ENCODE data around the gene PRSS38. TPM values are rescaled to one million over a fixed set of nuclear protein-coding genes. Genes with fewer than 3 reads are reported as not detected.

The PRSS38 gene
- total and polyA plus RNA-seq, 2 donors: not detected

DNA sequence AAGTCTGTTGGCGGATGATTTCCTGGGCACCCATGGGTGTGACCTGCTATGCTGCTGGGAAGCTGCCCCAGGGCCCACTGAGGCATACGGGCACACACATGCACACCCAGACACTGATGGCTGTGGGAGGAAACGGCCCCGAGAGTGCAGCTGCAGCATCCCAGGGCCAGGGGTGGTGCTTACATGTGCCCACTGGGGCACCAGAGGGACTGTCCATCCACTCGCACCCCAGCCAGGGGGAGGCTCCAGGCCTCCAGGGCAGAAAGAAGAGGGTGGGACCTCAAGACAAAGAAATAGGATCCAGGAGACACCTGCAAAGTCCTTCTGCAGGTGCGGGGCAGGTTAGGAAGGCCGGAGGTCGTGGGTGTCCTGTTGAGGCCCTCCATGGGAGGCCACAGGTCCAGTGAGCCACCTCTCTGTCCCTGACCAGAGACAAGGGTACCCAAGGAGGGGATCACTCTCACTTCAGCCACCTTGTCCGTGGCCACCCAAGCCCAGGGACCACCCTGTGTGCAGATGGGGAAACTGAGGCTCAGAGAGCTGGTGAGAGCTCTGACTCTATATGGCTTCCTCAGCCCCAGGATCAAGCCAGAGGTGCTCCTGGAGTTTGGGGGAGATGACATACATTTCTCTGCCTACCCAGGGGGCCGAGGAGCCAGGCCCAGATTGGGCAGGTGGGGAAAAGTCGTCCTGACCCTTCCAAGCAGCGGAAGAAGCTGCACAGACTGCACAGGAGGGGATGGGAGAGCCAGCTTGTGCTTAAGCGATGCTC, 75.2 kb downstream of the PRSS38 start:
- Histone ChIP-seq H3K36me3 (ENCODE audit: control insufficient read depth in 2 of 2, insufficient read depth in 2 of 2, low read length in 1 of 2) (no peaks in the 10 kb centered on the region), H3K27ac (ENCODE audit: low read depth in 1 of 2, low read length in 1 of 2) (no peak overlapping the region), H3K9me3 (ENCODE audit: control insufficient read depth in 2 of 2, insufficient read depth in 1 of 2, low read length in 1 of 2) (no peaks in the 10 kb centered on the region), H3K27me3 (ENCODE audit: control insufficient read depth in 2 of 2, insufficient read depth in 1 of 2, low read length in 1 of 2) (peaks cover 2 to 39% of the 10 kb centered on the region in 2 donors), H3K4me1 (ENCODE audit: control insufficient read depth in 2 of 2, insufficient read depth in 2 of 2, low read length in 2 of 2) (peaks cover 7 to 25% of the 10 kb centered on the region in 2 donors), H3K4me3 (ENCODE audit: low read length in 2 of 2) (no peak overlapping the region)
- WGBS: 94% methylated on average over 13 of the region's 13 CpGs
- no peak for DNase-seq (ENCODE audit: low read depth in 6 of 9, low spot score in 9 of 9)

DNA sequence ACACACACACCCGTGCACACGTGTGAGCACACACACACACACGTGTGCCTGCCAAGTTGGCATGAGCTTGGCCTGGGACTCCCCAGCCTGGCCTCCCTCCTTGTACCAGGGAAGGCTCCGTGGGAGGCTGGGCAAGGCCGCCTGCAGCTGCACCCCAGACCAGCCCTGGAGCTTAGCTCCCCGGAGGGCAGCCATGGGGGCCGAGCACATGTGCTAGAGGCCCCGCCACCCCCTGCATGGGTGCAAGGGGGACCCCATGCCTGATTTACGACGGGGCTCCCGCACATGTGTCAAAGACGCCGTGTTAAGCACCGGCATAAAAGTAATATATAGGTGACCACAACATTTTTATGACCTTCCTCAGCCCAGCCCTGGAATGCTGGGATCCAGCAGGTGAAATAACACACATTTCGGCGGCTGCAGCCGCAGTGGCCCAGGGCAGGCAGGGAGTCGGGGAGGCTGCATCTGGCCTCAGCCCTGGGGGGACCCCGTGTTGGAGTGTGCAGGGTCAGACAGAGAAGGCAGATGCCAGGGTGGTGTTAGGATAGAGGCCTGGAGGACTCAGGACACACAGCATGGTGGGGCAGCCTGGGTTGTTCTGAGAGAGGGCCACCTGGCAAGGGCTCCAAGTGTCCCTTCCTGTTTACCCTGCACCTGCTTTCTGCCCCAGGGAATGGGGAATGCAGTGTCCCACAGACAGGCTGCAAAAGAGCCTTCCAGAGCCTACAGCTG, 75.9 kb downstream of the PRSS38 start:
- H3K27ac ChIP-seq (ENCODE audit: low read depth in 1 of 2, low read length in 1 of 2): no peak overlapping the region
- no peaks in the 10 kb centered on the region for H3K36me3 ChIP-seq (ENCODE audit: control insufficient read depth in 2 of 2, insufficient read depth in 2 of 2, low read length in 1 of 2)
- no peaks in the 10 kb centered on the region for H3K9me3 ChIP-seq (ENCODE audit: control insufficient read depth in 2 of 2, insufficient read depth in 1 of 2, low read length in 1 of 2)
- H3K4me1 ChIP-seq (ENCODE audit: control insufficient read depth in 2 of 2, insufficient read depth in 2 of 2, low read length in 2 of 2): peaks cover 4 to 17% of the 10 kb centered on the region in 2 donors
- 91% methylated on average over 19 of the region's 19 CpGs for WGBS
- peaks cover under 1 to 31% of the 10 kb centered on the region in 2 donors for H3K27me3 ChIP-seq (ENCODE audit: control insufficient read depth in 2 of 2, insufficient read depth in 1 of 2, low read length in 1 of 2)
- DNase-seq (ENCODE audit: low read depth in 6 of 9, low spot score in 9 of 9): no peak
- no peak overlapping the region for H3K4me3 ChIP-seq (ENCODE audit: low read length in 2 of 2)

DNA sequence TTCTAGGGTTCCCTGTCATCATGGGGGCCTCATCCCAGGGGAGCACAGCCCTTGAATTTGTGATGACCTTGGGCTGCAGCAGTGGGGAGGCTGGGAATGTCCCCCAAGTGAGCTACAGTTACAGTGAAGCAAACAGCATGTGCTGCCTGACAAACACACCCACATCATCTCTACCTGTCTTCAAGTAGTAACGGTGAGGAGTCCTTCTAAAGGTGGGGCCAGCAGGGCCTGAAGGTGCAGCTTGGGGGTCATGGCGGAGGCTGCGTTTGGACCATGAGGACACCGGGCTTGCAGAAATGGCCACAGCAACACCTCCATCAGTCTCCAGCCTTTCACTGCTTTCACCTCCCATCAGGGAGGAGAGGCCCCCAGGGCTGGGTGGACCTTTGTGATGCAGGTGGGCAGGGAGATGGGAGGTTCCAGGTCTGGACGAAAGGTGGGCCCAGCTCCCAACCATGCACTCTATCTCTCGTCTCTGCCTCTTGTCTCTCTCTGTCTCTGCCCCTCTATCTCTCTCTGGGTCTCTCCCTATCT, 76.5 kb downstream of the PRSS38 start:
- 87% methylated on average over 6 of the region's 6 CpGs for WGBS
- no peaks in the 10 kb centered on the region for H3K36me3 ChIP-seq (ENCODE audit: control insufficient read depth in 2 of 2, insufficient read depth in 2 of 2, low read length in 1 of 2)
- H3K9me3 ChIP-seq (ENCODE audit: control insufficient read depth in 2 of 2, insufficient read depth in 1 of 2, low read length in 1 of 2): no peaks in the 10 kb centered on the region
- H3K4me3 ChIP-seq (ENCODE audit: low read length in 2 of 2): no peak overlapping the region
- peaks cover 0 to 25% of the 10 kb centered on the region in 2 donors for H3K27me3 ChIP-seq (ENCODE audit: control insufficient read depth in 2 of 2, insufficient read depth in 1 of 2, low read length in 1 of 2)
- peaks cover 4 to 11% of the 10 kb centered on the region in 2 donors for H3K4me1 ChIP-seq (ENCODE audit: control insufficient read depth in 2 of 2, insufficient read depth in 2 of 2, low read length in 2 of 2)
- no peak for DNase-seq (ENCODE audit: low read depth in 6 of 9, low spot score in 9 of 9)
- no peak overlapping the region for H3K27ac ChIP-seq (ENCODE audit: low read depth in 1 of 2, low read length in 1 of 2)

DNA sequence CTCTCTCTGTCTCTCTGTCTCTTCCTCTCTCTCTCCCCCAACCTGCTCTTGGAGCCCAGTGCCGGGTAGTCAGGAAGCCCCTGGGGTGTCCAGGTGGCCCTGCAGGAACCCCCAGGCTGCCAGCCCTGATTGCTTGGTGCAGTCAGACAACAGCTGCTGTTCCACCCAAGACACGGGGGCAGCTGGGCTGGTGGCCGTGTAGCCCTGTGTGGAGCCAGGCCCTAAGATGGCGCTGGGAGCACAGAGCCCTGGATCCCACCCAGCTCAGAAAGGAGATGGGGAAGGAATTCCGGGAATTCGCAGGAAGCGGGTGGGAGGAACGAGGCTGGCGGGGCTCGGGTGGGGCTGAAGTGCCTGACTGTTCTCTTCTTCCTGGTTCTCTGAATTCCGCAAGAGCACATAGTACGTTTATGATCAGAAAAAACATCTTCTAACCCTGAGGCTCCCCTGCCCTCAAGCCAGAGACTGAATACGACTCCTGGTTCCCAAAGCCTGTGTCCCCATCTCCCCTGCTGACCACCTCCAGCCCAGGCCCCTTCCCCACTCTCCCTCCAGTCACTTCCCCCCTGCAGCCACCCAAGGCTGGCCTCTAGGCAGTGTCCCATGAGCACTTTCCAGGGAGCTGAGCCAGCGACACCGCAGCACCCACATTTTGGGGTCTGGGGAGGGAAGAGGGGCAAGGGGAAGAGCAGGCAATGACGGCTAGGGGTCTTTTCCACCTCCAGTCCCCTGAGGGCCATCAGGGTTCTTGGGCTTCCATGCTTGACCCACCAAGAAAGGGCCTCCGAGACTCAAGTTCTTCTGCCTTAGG, 77.2 kb downstream of the PRSS38 start:
- Histone ChIP-seq H3K9me3 (ENCODE audit: control insufficient read depth in 2 of 2, insufficient read depth in 1 of 2, low read length in 1 of 2) (no peaks in the 10 kb centered on the region), H3K27me3 (ENCODE audit: control insufficient read depth in 2 of 2, insufficient read depth in 1 of 2, low read length in 1 of 2) (peaks cover 0 to 18% of the 10 kb centered on the region in 2 donors), H3K4me3 (ENCODE audit: low read length in 2 of 2) (no peak overlapping the region), H3K36me3 (ENCODE audit: control insufficient read depth in 2 of 2, insufficient read depth in 2 of 2, low read length in 1 of 2) (no peaks in the 10 kb centered on the region), H3K27ac (ENCODE audit: low read depth in 1 of 2, low read length in 1 of 2) (no peak overlapping the region), H3K4me1 (ENCODE audit: control insufficient read depth in 2 of 2, insufficient read depth in 2 of 2, low read length in 2 of 2) (peaks cover 3 to 4% of the 10 kb centered on the region in 2 donors)
- 89% methylated on average over 17 of the region's 17 CpGs for WGBS
- DNase-seq (ENCODE audit: low read depth in 6 of 9, low spot score in 9 of 9): no peak

DNA sequence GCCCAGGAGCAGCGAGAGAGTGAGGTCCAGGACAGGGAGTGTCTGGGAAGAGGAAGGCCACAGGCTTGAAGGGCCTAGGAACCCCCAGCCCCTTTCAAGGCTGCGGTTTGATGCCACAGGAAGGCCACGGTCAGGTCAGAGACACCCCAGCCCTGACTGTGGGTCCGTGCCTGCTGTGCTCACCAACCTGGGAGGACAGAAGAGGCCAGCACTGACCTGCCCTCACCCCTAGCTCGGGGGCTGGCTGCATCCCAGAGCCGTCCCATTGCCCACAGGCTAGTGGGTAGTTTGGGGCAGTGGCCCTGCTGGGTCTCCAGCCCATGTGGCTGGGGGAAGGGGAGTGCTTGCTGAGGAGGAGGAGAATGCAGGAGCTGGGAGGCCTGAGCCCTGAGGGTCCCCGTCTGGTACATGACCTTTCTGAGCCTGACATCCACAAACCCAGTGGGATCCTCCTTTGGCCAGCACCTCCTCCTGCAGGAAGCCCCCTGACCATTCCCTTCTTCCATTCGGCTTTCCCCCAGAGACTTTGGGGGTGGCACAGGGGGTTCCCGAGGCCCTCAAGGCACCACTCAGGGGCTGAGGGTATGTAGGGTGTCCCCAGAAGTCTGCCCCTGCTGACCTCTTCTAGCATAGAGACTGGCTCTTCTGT, 77.9 kb downstream of the PRSS38 start:
- H3K27me3 ChIP-seq (ENCODE audit: control insufficient read depth in 2 of 2, insufficient read depth in 1 of 2, low read length in 1 of 2): peaks cover 0 to 11% of the 10 kb centered on the region in 2 donors
- H3K9me3 ChIP-seq (ENCODE audit: control insufficient read depth in 2 of 2, insufficient read depth in 1 of 2, low read length in 1 of 2): no peaks in the 10 kb centered on the region
- H3K4me1 ChIP-seq (ENCODE audit: control insufficient read depth in 2 of 2, insufficient read depth in 2 of 2, low read length in 2 of 2): no peaks in the 10 kb centered on the region
- no peak for DNase-seq (ENCODE audit: low read depth in 6 of 9, low spot score in 9 of 9)
- H3K27ac ChIP-seq (ENCODE audit: low read depth in 1 of 2, low read length in 1 of 2): no peak overlapping the region
- 95% methylated on average over 9 of the region's 9 CpGs for WGBS
- H3K4me3 ChIP-seq (ENCODE audit: low read length in 2 of 2): no peak overlapping the region
- no peaks in the 10 kb centered on the region for H3K36me3 ChIP-seq (ENCODE audit: control insufficient read depth in 2 of 2, insufficient read depth in 2 of 2, low read length in 1 of 2)

DNA sequence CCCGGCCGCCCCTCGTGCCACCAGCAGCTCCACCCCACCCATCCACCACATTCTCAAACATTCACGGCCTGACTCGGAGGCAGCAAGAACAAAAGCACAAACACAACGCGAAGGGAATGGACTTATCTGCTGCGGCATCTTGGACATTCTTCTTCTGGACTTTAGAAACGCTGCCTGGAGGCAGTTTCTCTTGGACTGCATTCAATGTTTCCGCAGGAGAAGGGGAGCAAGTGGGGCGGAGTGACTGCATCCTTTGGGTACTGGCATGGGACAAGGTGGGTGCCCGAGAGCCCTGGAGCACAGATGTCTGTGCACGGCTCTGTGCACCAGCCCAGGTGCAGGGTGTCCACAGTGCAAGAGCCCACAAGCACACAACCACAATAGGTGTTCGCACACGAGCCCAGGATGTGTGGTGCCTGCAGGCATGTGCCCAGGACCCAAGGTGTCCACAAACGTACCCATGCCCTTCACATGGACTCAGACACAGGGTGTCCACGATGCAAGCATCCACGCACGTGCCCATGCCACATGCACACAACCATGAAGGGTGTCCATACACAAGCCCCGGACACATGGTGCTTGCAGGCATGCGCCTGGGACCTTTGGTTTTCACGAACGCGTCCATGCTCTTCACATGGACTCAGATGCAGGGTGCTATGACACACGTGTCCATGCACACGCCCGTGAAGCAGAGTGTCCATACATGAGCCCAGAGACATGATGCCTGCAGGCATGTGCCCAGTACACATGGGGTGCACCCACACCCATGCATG, 78.7 kb downstream of the PRSS38 start:
- 93% methylated on average over 27 of the region's 27 CpGs for WGBS
- Histone ChIP-seq H3K4me3 (ENCODE audit: low read length in 2 of 2) (no peak overlapping the region), H3K36me3 (ENCODE audit: control insufficient read depth in 2 of 2, insufficient read depth in 2 of 2, low read length in 1 of 2) (no peaks in the 10 kb centered on the region), H3K9me3 (ENCODE audit: control insufficient read depth in 2 of 2, insufficient read depth in 1 of 2, low read length in 1 of 2) (no peaks in the 10 kb centered on the region), H3K27ac (ENCODE audit: low read depth in 1 of 2, low read length in 1 of 2) (no peak overlapping the region), H3K27me3 (ENCODE audit: control insufficient read depth in 2 of 2, insufficient read depth in 1 of 2, low read length in 1 of 2) (peaks cover 0 to 4% of the 10 kb centered on the region in 2 donors), H3K4me1 (ENCODE audit: control insufficient read depth in 2 of 2, insufficient read depth in 2 of 2, low read length in 2 of 2) (no peaks in the 10 kb centered on the region)
- no peak for DNase-seq (ENCODE audit: low read depth in 6 of 9, low spot score in 9 of 9)

DNA sequence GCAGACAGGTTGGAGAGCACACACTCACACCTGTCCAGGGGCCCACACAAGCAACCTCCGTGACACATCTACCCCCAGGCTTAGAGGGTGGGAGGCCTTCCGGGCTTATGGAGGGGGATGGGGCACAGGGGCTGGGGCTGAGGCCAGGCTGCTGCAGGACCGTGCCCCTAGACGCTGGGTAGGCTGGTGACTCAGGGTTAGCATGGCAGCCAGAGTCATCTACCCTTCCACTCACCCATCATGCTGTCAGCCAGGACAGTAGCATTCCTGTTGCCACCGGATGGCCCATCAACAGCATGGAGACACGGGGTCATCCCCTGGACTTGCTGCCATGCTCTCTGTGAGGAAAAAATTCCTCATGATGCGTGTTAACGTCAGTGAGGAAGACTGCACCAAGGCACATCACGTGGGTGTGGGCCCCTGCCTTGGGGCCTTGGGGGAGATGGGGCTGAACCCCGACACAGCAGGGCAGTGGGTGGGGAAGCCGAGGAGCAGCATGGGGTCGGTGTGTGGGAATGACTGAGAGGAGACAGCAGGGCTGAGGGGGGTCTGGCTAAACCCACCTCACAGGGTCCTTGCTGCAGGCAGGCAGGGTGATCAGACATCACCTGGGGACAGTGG, 79.5 kb downstream of the PRSS38 start:
- H3K4me1 ChIP-seq (ENCODE audit: control insufficient read depth in 2 of 2, insufficient read depth in 2 of 2, low read length in 2 of 2): no peaks in the 10 kb centered on the region
- WGBS: 96% methylated on average over 12 of the region's 12 CpGs
- DNase-seq (ENCODE audit: low read depth in 6 of 9, low spot score in 9 of 9): no peak
- H3K27ac ChIP-seq (ENCODE audit: low read depth in 1 of 2, low read length in 1 of 2): no peak overlapping the region
- no peaks in the 10 kb centered on the region for H3K9me3 ChIP-seq (ENCODE audit: control insufficient read depth in 2 of 2, insufficient read depth in 1 of 2, low read length in 1 of 2)
- H3K4me3 ChIP-seq (ENCODE audit: low read length in 2 of 2): no peak overlapping the region
- H3K27me3 ChIP-seq (ENCODE audit: control insufficient read depth in 2 of 2, insufficient read depth in 1 of 2, low read length in 1 of 2): no peaks in the 10 kb centered on the region
- H3K36me3 ChIP-seq (ENCODE audit: control insufficient read depth in 2 of 2, insufficient read depth in 2 of 2, low read length in 1 of 2): no peaks in the 10 kb centered on the region

All from thymus (tissue), 11 donors.